ENCODE measurements around the gene ZNF133. TPM values are rescaled to one million over a fixed set of nuclear protein-coding genes. Genes with fewer than 3 reads are reported as not detected.

ZNF133 gene
- polyA plus RNA-seq, 1 donor from 2014 or later, result 71.2 TPM

- Histone ChIP-seq H2AFZ (ENCODE audit: low read depth, low read length) (no peak overlapping the region), H3K79me2 (replicated peaks; ENCODE audit: insufficient read depth, low read length) (peaks cover 15% of the 10 kb centered on the region), H3K4me2 (ENCODE audit: low read length) (no peak overlapping the region), H3K27me3 (ENCODE audit: insufficient read depth, low read depth, low read length) (no peaks in the 10 kb centered on the region), H3K4me3 (ENCODE audit: low read length) (no peak overlapping the region), H3K36me3 (ENCODE audit: insufficient read depth, low read length) (no peaks in the 10 kb centered on the region), H3K9me3 (ENCODE audit: low read length) (peaks cover 5% of the 10 kb centered on the region), H3F3A (ENCODE audit: insufficient read depth, low read length, poor library complexity, severe bottlenecking) (no peaks in the 10 kb centered on the region), H3K27ac (ENCODE audit: low read length) (no peak overlapping the region), H3K9me2 (ENCODE audit: insufficient read depth, low read length) (no peaks in the 10 kb centered on the region), H3K9ac (ENCODE audit: low read length) (no peak overlapping the region), H4K20me1 (ENCODE audit: insufficient read depth) (no peaks in the 10 kb centered on the region)
- TF ChIP-seq, protein P1, sequence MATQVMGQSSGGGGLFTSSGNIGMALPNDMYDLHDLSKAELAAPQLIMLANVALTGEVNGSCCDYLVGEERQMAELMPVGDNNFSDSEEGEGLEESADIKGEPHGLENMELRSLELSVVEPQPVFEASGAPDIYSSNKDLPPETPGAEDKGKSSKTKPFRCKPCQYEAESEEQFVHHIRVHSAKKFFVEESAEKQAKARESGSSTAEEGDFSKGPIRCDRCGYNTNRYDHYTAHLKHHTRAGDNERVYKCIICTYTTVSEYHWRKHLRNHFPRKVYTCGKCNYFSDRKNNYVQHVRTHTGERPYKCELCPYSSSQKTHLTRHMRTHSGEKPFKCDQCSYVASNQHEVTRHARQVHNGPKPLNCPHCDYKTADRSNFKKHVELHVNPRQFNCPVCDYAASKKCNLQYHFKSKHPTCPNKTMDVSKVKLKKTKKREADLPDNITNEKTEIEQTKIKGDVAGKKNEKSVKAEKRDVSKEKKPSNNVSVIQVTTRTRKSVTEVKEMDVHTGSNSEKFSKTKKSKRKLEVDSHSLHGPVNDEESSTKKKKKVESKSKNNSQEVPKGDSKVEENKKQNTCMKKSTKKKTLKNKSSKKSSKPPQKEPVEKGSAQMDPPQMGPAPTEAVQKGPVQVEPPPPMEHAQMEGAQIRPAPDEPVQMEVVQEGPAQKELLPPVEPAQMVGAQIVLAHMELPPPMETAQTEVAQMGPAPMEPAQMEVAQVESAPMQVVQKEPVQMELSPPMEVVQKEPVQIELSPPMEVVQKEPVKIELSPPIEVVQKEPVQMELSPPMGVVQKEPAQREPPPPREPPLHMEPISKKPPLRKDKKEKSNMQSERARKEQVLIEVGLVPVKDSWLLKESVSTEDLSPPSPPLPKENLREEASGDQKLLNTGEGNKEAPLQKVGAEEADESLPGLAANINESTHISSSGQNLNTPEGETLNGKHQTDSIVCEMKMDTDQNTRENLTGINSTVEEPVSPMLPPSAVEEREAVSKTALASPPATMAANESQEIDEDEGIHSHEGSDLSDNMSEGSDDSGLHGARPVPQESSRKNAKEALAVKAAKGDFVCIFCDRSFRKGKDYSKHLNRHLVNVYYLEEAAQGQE (IDR thresholded peaks at IDR 0.05; ENCODE audit: borderline replicate concordance), result no peak
- TF ChIP-seq POLR2AphosphoS5 (IDR thresholded peaks at IDR 0.05) (no peak), EP300 (conservative IDR thresholded peaks at IDR 0.05; ENCODE audit: poor library complexity, severe bottlenecking) (no peak), EZH2 (IDR thresholded peaks at IDR 0.05; ENCODE audit: borderline replicate concordance, insufficient read depth, low read length, poor library complexity, severe bottlenecking) (no peak), RAD21 (conservative IDR thresholded peaks at IDR 0.05) (no peak), TAF1 (IDR thresholded peaks at IDR 0.05; ENCODE audit: low read depth) (no peak), MXI1 (conservative IDR thresholded peaks at IDR 0.05; ENCODE audit: poor library complexity, severe bottlenecking) (no peak), SMC3 (conservative IDR thresholded peaks at IDR 0.05; ENCODE audit: poor library complexity) (no peak), CTCF (IDR thresholded peaks at IDR 0.05; ENCODE audit: poor library complexity, severe bottlenecking) (no peak)
These were observed 3.4 kb upstream of the ZNF133 start for GRCh38 chr20:18284805-18285533.

GRCh38 chr20:18287546-18287914, 797 bp upstream of the ZNF133 start:
- no peaks in the 10 kb centered on the region for H3K27me3 ChIP-seq (ENCODE audit: insufficient read depth, low read depth, low read length)

More at GRCh38 chr20:18287546-18287914, 797 bp upstream of the ZNF133 start:
- peak overlapping the region; percentile 74 for H3K4me2 ChIP-seq (ENCODE audit: low read length)
- H3K79me2 ChIP-seq (replicated peaks; ENCODE audit: insufficient read depth, low read length), result peaks cover 29% of the 10 kb centered on the region
- peak overlapping the region; percentile 99 for H2AFZ ChIP-seq (ENCODE audit: low read depth, low read length)
- H4K20me1 ChIP-seq (ENCODE audit: insufficient read depth), result no peaks in the 10 kb centered on the region
- H3K9me3 ChIP-seq (ENCODE audit: low read length), result peaks cover 5% of the 10 kb centered on the region
- TF ChIP-seq EP300 (conservative IDR thresholded peaks at IDR 0.05; ENCODE audit: poor library complexity, severe bottlenecking) (no peak), POLR2AphosphoS5 (IDR thresholded peaks at IDR 0.05) (no peak), SMC3 (conservative IDR thresholded peaks at IDR 0.05; ENCODE audit: poor library complexity) (no peak), TAF1 (IDR thresholded peaks at IDR 0.05; ENCODE audit: low read depth) (no peak), RAD21 (conservative IDR thresholded peaks at IDR 0.05) (no peak), MXI1 (conservative IDR thresholded peaks at IDR 0.05; ENCODE audit: poor library complexity, severe bottlenecking) (no peak), CTCF (IDR thresholded peaks at IDR 0.05; ENCODE audit: poor library complexity, severe bottlenecking) (no peak), EZH2 (IDR thresholded peaks at IDR 0.05; ENCODE audit: borderline replicate concordance, insufficient read depth, low read length, poor library complexity, severe bottlenecking) (no peak)
- TF ChIP-seq, protein P1 (IDR thresholded peaks at IDR 0.05; ENCODE audit: borderline replicate concordance), result no peak
- H3K36me3 ChIP-seq (ENCODE audit: insufficient read depth, low read length), result peaks cover 4% of the 10 kb centered on the region
- H3K9me2 ChIP-seq (ENCODE audit: insufficient read depth, low read length), result no peaks in the 10 kb centered on the region
- H3K9ac ChIP-seq (ENCODE audit: low read length), result peak overlapping the region; percentile 94
- H3K27ac ChIP-seq (ENCODE audit: low read length), result peak overlapping the region; percentile 94
- H3K4me3 ChIP-seq (ENCODE audit: low read length), result peak overlapping the region; percentile 93
- no peaks in the 10 kb centered on the region for H3F3A ChIP-seq (ENCODE audit: insufficient read depth, low read length, poor library complexity, severe bottlenecking)

Measured in neural cell (in vitro differentiated cells).